ENCODE data around the gene PSME3IP1. TPM values are rescaled to one million over a fixed set of nuclear protein-coding genes. Genes with fewer than 3 reads are reported as not detected.

PSME3IP1 gene
- total RNA-seq, result 77.8 TPM
- long read RNA-seq, transcript FAM192A-201 (7 exons, 2,848 nt), result major isoform, 17 of 50 reads
- long read RNA-seq, transcript FAM192A-218 (7 exons, 1,086 nt), result minor isoform, 6 of 50 reads
- long read RNA-seq, partial matches to known transcripts, result 9 of 50 reads
- long read RNA-seq, other reads (novel, unspliced or antisense), result 18 of 50 reads

GRCh38 chr16:57185945-57186871 lies at the start of gene PSME3IP1, which contains the start of gene RSPRY1:
Gene PSME3IP1, minus strand, starts transcription at chr16:57186039. Its CDS starts 12,185 bp downstream, at chr16:57173854.
Gene RSPRY1, plus strand, starts transcription at chr16:57186329. Its CDS starts 18,330 bp downstream, at chr16:57204659.
- Histone ChIP-seq H3K4me3 (peak within 1 kb of the TSS; percentile 96), H3K36me3 (no peaks in the 10 kb centered on the region), H3K4me1 (peaks cover 22% of the 10 kb centered on the region), H3K9me3 (no peaks in the 10 kb centered on the region), H3K27me3 (no peaks in the 10 kb centered on the region), H3K27ac (peak within 1 kb of the TSS; percentile 94)
- intact Hi-C loops (cut with DNase I), result no loop called here
- TF ChIP-seq CTCF (IDR thresholded peaks at IDR 0.05), result no peak
- ATAC-seq, result peak; percentile 97
- peak; percentile 97 for DNase-seq

- no peaks in the 10 kb centered on the region for H3K9me3 ChIP-seq
- H3K4me1 ChIP-seq, result no peaks in the 10 kb centered on the region
- H3K27ac ChIP-seq, result no peak overlapping the region
- ATAC-seq (peak; percentile 53), DNase-seq (no peak)
- H3K4me3 ChIP-seq, result no peak overlapping the region
- intact Hi-C loops (cut with DNase I), result no loop called here
- peaks cover 89% of the 10 kb centered on the region for H3K36me3 ChIP-seq
- TF ChIP-seq CTCF (IDR thresholded peaks at IDR 0.05), result no peak
- no peaks in the 10 kb centered on the region for H3K27me3 ChIP-seq
These were observed 49.5 kb upstream of the PSME3IP1 start for GRCh38 chr16:57235128-57236021.

GRCh38 chr16:57234707-57235092 lies 48.9 kb upstream of the PSME3IP1 start:
- H3K9me3 ChIP-seq, result no peaks in the 10 kb centered on the region
- DNase-seq (no peak), ATAC-seq (no peak)
- no peak overlapping the region for H3K4me3 ChIP-seq
- no peaks in the 10 kb centered on the region for H3K27me3 ChIP-seq
- H3K27ac ChIP-seq, result no peak overlapping the region
- no peaks in the 10 kb centered on the region for H3K4me1 ChIP-seq
- intact Hi-C loops (cut with DNase I), result no loop called here
- peaks cover 90% of the 10 kb centered on the region for H3K36me3 ChIP-seq
- no peak for TF ChIP-seq CTCF (IDR thresholded peaks at IDR 0.05)

GRCh38 chr16:57233944-57234706 lies 48.3 kb upstream of the PSME3IP1 start:
- no peak overlapping the region for H3K27ac ChIP-seq
- intact Hi-C loops (cut with DNase I), result no loop called here
- peaks cover 91% of the 10 kb centered on the region for H3K36me3 ChIP-seq
- ATAC-seq, result no peak
- H3K9me3 ChIP-seq, result no peaks in the 10 kb centered on the region
- no peaks in the 10 kb centered on the region for H3K4me1 ChIP-seq
- no peak for DNase-seq
- H3K27me3 ChIP-seq, result no peaks in the 10 kb centered on the region
- TF ChIP-seq CTCF (IDR thresholded peaks at IDR 0.05), result no peak
- no peak overlapping the region for H3K4me3 ChIP-seq

All from upper lobe of right lung (tissue), 1 donor.